Keratinocyte (primary cell): ENCODE results near the gene STX5.

Experiments
- EZH2 ChIP-seq: IDR thresholded peaks from one replicate; pipeline ENCODE4 v1.6.1; 2012; ENCODE audit warnings: inconsistent platforms, mild to moderate bottlenecking, low read length, moderate library complexity
- TF ChIP-seq, protein P1 (sequence below), 3 experiments: IDR thresholded peaks in 1 of 3; conservative IDR thresholded peaks in 1 of 3; optimal IDR thresholded peaks in 1 of 3; 2 replicates in 2 of 3; 3 replicates in 1 of 3; pipeline versions ENCODE3 to v1.5.1; 2011; ENCODE audit warnings: low read length in 3 of 3, mild to moderate bottlenecking in 3 of 3, moderate library complexity in 2 of 3, control low read depth in 1 of 3, inconsistent platforms in 1 of 3; ENCODE audit not compliant: insufficient read depth in 2 of 3; ENCODE audit errors: extremely low read depth in 1 of 3

- TF ChIP-seq, protein P1, sequence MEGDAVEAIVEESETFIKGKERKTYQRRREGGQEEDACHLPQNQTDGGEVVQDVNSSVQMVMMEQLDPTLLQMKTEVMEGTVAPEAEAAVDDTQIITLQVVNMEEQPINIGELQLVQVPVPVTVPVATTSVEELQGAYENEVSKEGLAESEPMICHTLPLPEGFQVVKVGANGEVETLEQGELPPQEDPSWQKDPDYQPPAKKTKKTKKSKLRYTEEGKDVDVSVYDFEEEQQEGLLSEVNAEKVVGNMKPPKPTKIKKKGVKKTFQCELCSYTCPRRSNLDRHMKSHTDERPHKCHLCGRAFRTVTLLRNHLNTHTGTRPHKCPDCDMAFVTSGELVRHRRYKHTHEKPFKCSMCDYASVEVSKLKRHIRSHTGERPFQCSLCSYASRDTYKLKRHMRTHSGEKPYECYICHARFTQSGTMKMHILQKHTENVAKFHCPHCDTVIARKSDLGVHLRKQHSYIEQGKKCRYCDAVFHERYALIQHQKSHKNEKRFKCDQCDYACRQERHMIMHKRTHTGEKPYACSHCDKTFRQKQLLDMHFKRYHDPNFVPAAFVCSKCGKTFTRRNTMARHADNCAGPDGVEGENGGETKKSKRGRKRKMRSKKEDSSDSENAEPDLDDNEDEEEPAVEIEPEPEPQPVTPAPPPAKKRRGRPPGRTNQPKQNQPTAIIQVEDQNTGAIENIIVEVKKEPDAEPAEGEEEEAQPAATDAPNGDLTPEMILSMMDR (optimal IDR thresholded peaks at IDR 0.05 in 1 of 3, IDR thresholded peaks at IDR 0.05 in 1 of 3, conservative IDR thresholded peaks at IDR 0.05 in 1 of 3; ENCODE audit: extremely low read depth in 1 of 3, insufficient read depth in 2 of 3, low read length in 3 of 3): no peak
- TF ChIP-seq EZH2: no peak
Observed at GRCh38 chr11:62778441-62778840, 53.4 kb downstream of the STX5 start.
